ENCODE data around the gene ISM1.

ISM1 gene

GRCh38 chr20:13278812-13279570 is 57.9 kb downstream of the ISM1 start:
- H3K4me2 ChIP-seq (ENCODE audit: low read length) = no peak overlapping the region
- H3K27me3 ChIP-seq (ENCODE audit: control insufficient read depth, insufficient read depth, low read length) = no peaks in the 10 kb centered on the region
- no peaks in the 10 kb centered on the region for H3K9me3 ChIP-seq (ENCODE audit: control insufficient read depth, low read length)
- no peak overlapping the region for H3K27ac ChIP-seq
- H3K4me3 ChIP-seq (ENCODE audit: low read depth, low read length) = no peak overlapping the region
- TF ChIP-seq, protein P1, sequence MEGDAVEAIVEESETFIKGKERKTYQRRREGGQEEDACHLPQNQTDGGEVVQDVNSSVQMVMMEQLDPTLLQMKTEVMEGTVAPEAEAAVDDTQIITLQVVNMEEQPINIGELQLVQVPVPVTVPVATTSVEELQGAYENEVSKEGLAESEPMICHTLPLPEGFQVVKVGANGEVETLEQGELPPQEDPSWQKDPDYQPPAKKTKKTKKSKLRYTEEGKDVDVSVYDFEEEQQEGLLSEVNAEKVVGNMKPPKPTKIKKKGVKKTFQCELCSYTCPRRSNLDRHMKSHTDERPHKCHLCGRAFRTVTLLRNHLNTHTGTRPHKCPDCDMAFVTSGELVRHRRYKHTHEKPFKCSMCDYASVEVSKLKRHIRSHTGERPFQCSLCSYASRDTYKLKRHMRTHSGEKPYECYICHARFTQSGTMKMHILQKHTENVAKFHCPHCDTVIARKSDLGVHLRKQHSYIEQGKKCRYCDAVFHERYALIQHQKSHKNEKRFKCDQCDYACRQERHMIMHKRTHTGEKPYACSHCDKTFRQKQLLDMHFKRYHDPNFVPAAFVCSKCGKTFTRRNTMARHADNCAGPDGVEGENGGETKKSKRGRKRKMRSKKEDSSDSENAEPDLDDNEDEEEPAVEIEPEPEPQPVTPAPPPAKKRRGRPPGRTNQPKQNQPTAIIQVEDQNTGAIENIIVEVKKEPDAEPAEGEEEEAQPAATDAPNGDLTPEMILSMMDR (IDR thresholded peaks at IDR 0.05) = no peak
- H3K36me3 ChIP-seq (ENCODE audit: control insufficient read depth, insufficient read depth, low read length) = no peaks in the 10 kb centered on the region
- H2AFZ ChIP-seq = no peak overlapping the region
- no peak overlapping the region for H3K9ac ChIP-seq
- H3K4me1 ChIP-seq = peaks cover 12% of the 10 kb centered on the region
- H3K79me2 ChIP-seq = no peaks in the 10 kb centered on the region

GRCh38 chr20:13280609-13281324 is 59.7 kb downstream of the ISM1 start:
- H2AFZ ChIP-seq = no peak overlapping the region
- H3K79me2 ChIP-seq = no peaks in the 10 kb centered on the region
- no peaks in the 10 kb centered on the region for H3K36me3 ChIP-seq (ENCODE audit: control insufficient read depth, insufficient read depth, low read length)
- TF ChIP-seq, protein P1 (IDR thresholded peaks at IDR 0.05) = no peak
- no peaks in the 10 kb centered on the region for H3K4me1 ChIP-seq
- H3K9me3 ChIP-seq (ENCODE audit: control insufficient read depth, low read length) = no peaks in the 10 kb centered on the region
- no peak overlapping the region for H3K27ac ChIP-seq
- no peak overlapping the region for H3K9ac ChIP-seq
- no peak overlapping the region for H3K4me2 ChIP-seq (ENCODE audit: low read length)
- H3K27me3 ChIP-seq (ENCODE audit: control insufficient read depth, insufficient read depth, low read length) = no peaks in the 10 kb centered on the region
- H3K4me3 ChIP-seq (ENCODE audit: low read depth, low read length) = no peak overlapping the region

- TF ChIP-seq, protein P1 (IDR thresholded peaks at IDR 0.05) = no peak
Measured at GRCh38 chr20:13283869-13284829, 63.1 kb downstream of the ISM1 start.

GRCh38 chr20:13284830-13285229 is 63.8 kb downstream of the ISM1 start:
- TF ChIP-seq, protein P1 (IDR thresholded peaks at IDR 0.05) = no peak
- no peaks in the 10 kb centered on the region for H3K9me3 ChIP-seq (ENCODE audit: control insufficient read depth, low read length)
- no peak overlapping the region for H2AFZ ChIP-seq

More at GRCh38 chr20:13283869-13284829, 63.1 kb downstream of the ISM1 start:
- no peak overlapping the region for H3K27ac ChIP-seq
- no peak overlapping the region for H3K4me2 ChIP-seq (ENCODE audit: low read length)
- H3K36me3 ChIP-seq (ENCODE audit: control insufficient read depth, insufficient read depth, low read length) = no peaks in the 10 kb centered on the region
- H3K4me1 ChIP-seq = no peaks in the 10 kb centered on the region
- H3K9ac ChIP-seq = no peak overlapping the region
- H2AFZ ChIP-seq = no peak overlapping the region
- no peaks in the 10 kb centered on the region for H3K79me2 ChIP-seq
- H3K9me3 ChIP-seq (ENCODE audit: control insufficient read depth, low read length) = no peaks in the 10 kb centered on the region
- H3K27me3 ChIP-seq (ENCODE audit: control insufficient read depth, insufficient read depth, low read length) = no peaks in the 10 kb centered on the region
- H3K4me3 ChIP-seq (ENCODE audit: low read depth, low read length) = no peak overlapping the region

More at GRCh38 chr20:13284830-13285229, 63.8 kb downstream of the ISM1 start:
- no peaks in the 10 kb centered on the region for H3K79me2 ChIP-seq
- H3K4me3 ChIP-seq (ENCODE audit: low read depth, low read length) = no peak overlapping the region
- no peak overlapping the region for H3K4me2 ChIP-seq (ENCODE audit: low read length)
- no peaks in the 10 kb centered on the region for H3K27me3 ChIP-seq (ENCODE audit: control insufficient read depth, insufficient read depth, low read length)
- H3K9ac ChIP-seq = no peak overlapping the region
- H3K27ac ChIP-seq = no peak overlapping the region
- H3K4me1 ChIP-seq = no peaks in the 10 kb centered on the region
- H3K36me3 ChIP-seq (ENCODE audit: control insufficient read depth, insufficient read depth, low read length) = no peaks in the 10 kb centered on the region
